ENCODE measurements around the gene ADGRF5.

The ADGRF5 gene

GRCh38 chr6:46815130-46815529 is 106.6 kb downstream of the ADGRF5 start:
- DNase-seq (ENCODE audit: low spot score) = peak; percentile 21

GRCh38 chr6:46808806-46809205 is 112.9 kb downstream of the ADGRF5 start:
- DNase-seq (ENCODE audit: low spot score) = no peak
